SK-N-MC (cell line): Measurements from ENCODE around the gene R3HDM4.
A peak's percentile ranks its signal among the peaks of the same experiment; 100 is the strongest.

Source experiments
- DNase-seq: peaks from one replicate; pipeline ENCODE4 v3.0.0-alpha.2; 2011; ENCODE audit warnings: low read depth, low spot score
- H3K27ac ChIP-seq: fragments of 200-600 bp; sonication (generic); 2 replicates; pipeline ENCODE4 v1.5.1; 2016; ENCODE audit warnings: mixed run types
- H3K36me3 ChIP-seq: fragments of 200-600 bp; sonication (generic); 2 replicates; pipeline ENCODE4 v1.6.1; 2017; ENCODE audit warnings: antibody characterized with exemption, low read length, mixed read lengths; ENCODE audit not compliant: insufficient read depth
- H3K4me3 ChIP-seq: fragments of 200-600 bp; sonication (generic); 2 replicates; pipeline ENCODE4 v1.5.1; 2016
- H3K9ac ChIP-seq: fragments of 200-600 bp; sonication (generic); 2 replicates; pipeline ENCODE4 v1.8.0; 2017; ENCODE audit warnings: mixed run types, mixed read lengths; ENCODE audit not compliant: insufficient read length
- H3K9me3 ChIP-seq: fragments of 200-600 bp; sonication (generic); 2 replicates; pipeline ENCODE4 v1.6.1; 2017; ENCODE audit warnings: low read depth, mild to moderate bottlenecking, antibody characterized with exemption, low read length, moderate library complexity, mixed read lengths
- EZH2 ChIP-seq: fragments of 200-600 bp; sonication (generic); IDR thresholded peaks from one replicate; pipeline ENCODE4 v1.6.1; 2017; ENCODE audit warnings: antibody characterized with exemption
- FOXP2 ChIP-seq: optimal IDR thresholded peaks from 2 replicates; pipeline ENCODE3; 2011; ENCODE audit warnings: mild to moderate bottlenecking, moderate library complexity; ENCODE audit not compliant: insufficient read depth; ENCODE audit errors: extremely low read length, control extremely low read depth
- POLR2AphosphoS5 ChIP-seq: IDR thresholded peaks from 2 replicates; pipeline ENCODE4 v1.6.1; 2012; ENCODE audit warnings: mild to moderate bottlenecking, low read depth, low read length, borderline replicate concordance

The R3HDM4 gene

GRCh38 chr19:925526-926322, 12.7 kb upstream of the R3HDM4 start, which contains the start of gene ARID3A:
Gene ARID3A, plus strand, starts transcription at chr19:926035. Its CDS starts 3,494 bp downstream, at chr19:929529.
- Histone ChIP-seq H3K4me3 (peak within 1 kb of the TSS; percentile 97), H3K9me3 (no peaks in the 10 kb centered on the region), H3K9ac (peak within 1 kb of the TSS; percentile 85), H3K36me3 (peaks cover 3% of the 10 kb centered on the region; the same call in 1 of the 2 replicates), H3K27ac (peak within 1 kb of the TSS; percentile 89)
- TF ChIP-seq EZH2 (no peak), POLR2AphosphoS5 (no peak)
- peak; percentile 32 for DNase-seq

GRCh38 chr19:925087-925525, 12.1 kb upstream of the R3HDM4 start:
- DNase-seq, result peak; percentile 22
- TF ChIP-seq FOXP2 (no peak), POLR2AphosphoS5 (no peak), EZH2 (no peak)

GRCh38 chr19:924553-925086, 11.6 kb upstream of the R3HDM4 start:
- H3K9me3 ChIP-seq, result no peaks in the 10 kb centered on the region
- H3K9ac ChIP-seq, result no peak overlapping the region
- no peaks in the 10 kb centered on the region; the same call in 1 of the 2 replicates for H3K36me3 ChIP-seq
- no peak for TF ChIP-seq POLR2AphosphoS5
- no peak for TF ChIP-seq FOXP2
- no peak for TF ChIP-seq EZH2
- H3K4me3 ChIP-seq, result peak overlapping the region; percentile 97
- DNase-seq, result no peak
- no peak overlapping the region for H3K27ac ChIP-seq

More at GRCh38 chr19:925087-925525, 12.1 kb upstream of the R3HDM4 start:
- H3K36me3 ChIP-seq, result peaks cover 3% of the 10 kb centered on the region; the same call in 1 of the 2 replicates
- no peaks in the 10 kb centered on the region for H3K9me3 ChIP-seq
- peak overlapping the region; percentile 97 for H3K4me3 ChIP-seq
- peak overlapping the region; percentile 89 for H3K27ac ChIP-seq
- peak overlapping the region; percentile 85 for H3K9ac ChIP-seq

GRCh38 chr19:920051-920864, 7.2 kb upstream of the R3HDM4 start:
- no peak overlapping the region for H3K9ac ChIP-seq
- no peaks in the 10 kb centered on the region for H3K9me3 ChIP-seq
- H3K27ac ChIP-seq, result no peak overlapping the region
- TF ChIP-seq FOXP2 (no peak), EZH2 (no peak), POLR2AphosphoS5 (no peak)
- H3K36me3 ChIP-seq, result no peaks in the 10 kb centered on the region
- DNase-seq, result no peak
- H3K4me3 ChIP-seq, result peak overlapping the region; percentile 65

- no peak for DNase-seq
- Histone ChIP-seq H3K4me3 (peak overlapping the region; percentile 65), H3K27ac (no peak overlapping the region), H3K9ac (no peak overlapping the region), H3K9me3 (no peaks in the 10 kb centered on the region), H3K36me3 (no peaks in the 10 kb centered on the region)
- TF ChIP-seq POLR2AphosphoS5 (no peak), FOXP2 (no peak), EZH2 (no peak)
Observed at GRCh38 chr19:919199-920050, 6.4 kb upstream of the R3HDM4 start.

GRCh38 chr19:918481-919198, 5.6 kb upstream of the R3HDM4 start:
- Histone ChIP-seq H3K9me3 (no peaks in the 10 kb centered on the region), H3K27ac (no peak overlapping the region), H3K36me3 (no peaks in the 10 kb centered on the region), H3K4me3 (peak overlapping the region; percentile 55), H3K9ac (no peak overlapping the region)
- DNase-seq, result no peak
- TF ChIP-seq EZH2, result no peak
- TF ChIP-seq FOXP2, result no peak
- no peak for TF ChIP-seq POLR2AphosphoS5

GRCh38 chr19:918152-918437, 5.1 kb upstream of the R3HDM4 start:
- H3K27ac ChIP-seq, result no peak overlapping the region
- no peaks in the 10 kb centered on the region for H3K36me3 ChIP-seq
- no peak overlapping the region for H3K9ac ChIP-seq
- H3K4me3 ChIP-seq, result peak overlapping the region; percentile 55
- no peaks in the 10 kb centered on the region for H3K9me3 ChIP-seq
- no peak for TF ChIP-seq EZH2
- no peak for DNase-seq
